ENCODE measurements around the gene ACMSD.
"Not testable (repeated sequence)": the region's sequence is repeated elsewhere in the genome, so short reads cannot be mapped to it uniquely, and the experiment has no call there.

Gene ACMSD

DNA sequence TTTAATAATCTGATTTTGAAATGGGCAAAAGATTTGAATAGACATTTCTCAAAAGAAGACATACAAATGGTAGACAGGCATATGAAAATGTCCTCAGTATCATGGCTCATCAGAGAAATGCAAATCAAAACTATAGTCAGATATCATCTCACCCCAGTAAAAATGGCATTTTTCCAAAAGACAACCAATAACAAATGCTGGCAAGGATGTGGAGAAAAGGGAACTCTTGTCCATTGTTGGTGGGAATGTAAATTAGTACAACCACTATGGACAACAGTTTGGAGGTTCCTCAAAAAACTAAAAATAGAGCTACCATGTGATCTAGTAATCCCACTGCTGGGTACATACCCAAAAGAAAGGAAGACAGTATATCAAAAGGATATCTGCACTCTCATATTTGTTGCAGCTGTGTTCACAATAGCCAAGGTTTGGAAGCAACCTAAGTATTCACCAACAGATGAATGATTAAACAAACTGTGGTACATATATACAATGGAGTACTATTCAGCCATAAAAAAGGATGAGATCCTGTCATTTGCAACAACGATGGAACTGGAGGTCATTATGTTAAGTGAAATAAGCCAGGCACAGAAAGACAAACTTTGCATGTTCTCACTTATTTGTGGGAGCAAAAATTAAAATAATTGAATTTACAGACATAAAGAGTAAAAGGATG, 69.2 kb downstream of the ACMSD start:
- DNase-seq (ENCODE audit: low read depth in 2 of 2), result not testable (repeated sequence)

- no peak for DNase-seq (ENCODE audit: low read depth in 2 of 2)
Measured at GRCh38 chr2:134910763-134911399, 72.5 kb downstream of the ACMSD start.

- DNase-seq (ENCODE audit: low read depth in 2 of 2), result no peak
Measured at GRCh38 chr2:134911400-134911785, 73.0 kb downstream of the ACMSD start.

- DNase-seq (ENCODE audit: low read depth in 2 of 2), result no peak
Measured at GRCh38 chr2:134912361-134912760, 73.9 kb downstream of the ACMSD start.

DNA sequence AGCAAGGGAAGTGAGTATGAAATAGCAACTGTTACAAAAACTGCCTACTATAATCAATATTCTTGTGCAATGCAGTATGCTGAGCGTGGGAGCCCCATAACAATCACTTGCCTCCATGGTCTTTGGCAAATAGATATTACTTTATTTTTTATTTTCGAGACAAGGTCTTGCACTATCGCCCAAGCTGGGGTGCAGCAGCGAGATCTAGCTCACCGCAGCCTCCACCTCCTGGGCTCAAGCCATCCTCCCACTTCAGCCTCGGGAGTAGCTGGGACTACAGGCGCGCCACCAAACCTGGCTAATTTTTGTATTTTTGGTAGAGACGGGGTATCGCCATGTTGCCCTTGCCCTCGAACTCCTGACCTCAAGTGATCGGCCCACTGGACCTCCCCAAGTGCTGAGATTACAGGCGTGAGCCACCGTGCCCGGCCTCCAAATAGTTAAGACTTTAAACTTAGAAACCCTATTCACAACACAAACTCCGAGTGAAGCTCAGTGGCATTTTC, 79.0 kb downstream of the ACMSD start:
- peak; percentile 4 for DNase-seq (ENCODE audit: low read depth in 2 of 2)

DNA sequence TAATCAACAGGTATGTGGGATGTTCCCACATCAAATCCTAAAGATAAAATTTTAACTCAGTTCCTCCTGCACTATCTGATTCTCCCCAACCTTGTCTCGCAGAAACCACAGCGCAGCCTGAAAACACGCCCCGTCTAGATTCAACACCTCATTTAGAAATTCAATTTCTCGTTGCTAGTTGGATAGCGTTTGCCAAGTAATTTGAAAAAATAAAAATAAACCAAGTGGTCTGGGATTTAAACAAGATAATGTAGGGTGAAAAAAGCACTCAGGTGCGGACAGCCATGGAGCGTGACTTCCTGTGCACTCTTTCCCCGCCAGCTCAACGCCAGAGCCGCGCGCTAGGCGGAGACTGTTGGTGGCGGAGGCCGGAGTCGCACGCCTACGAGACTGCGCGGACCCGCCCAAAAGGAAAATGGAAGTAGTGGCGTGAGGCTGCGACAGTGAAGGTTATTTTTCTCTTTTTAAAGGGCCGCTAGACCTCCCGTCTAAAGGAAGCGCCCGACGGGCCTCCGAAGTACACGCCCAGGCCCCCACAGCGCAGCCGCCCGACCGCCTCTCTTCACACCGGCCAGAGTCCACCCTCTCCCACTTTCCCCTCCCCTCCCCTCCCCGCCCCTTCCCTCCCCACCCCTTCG, 79.6 kb downstream of the ACMSD start:
- DNase-seq (ENCODE audit: low read depth in 2 of 2), result peak; percentile 77 to 78

DNA sequence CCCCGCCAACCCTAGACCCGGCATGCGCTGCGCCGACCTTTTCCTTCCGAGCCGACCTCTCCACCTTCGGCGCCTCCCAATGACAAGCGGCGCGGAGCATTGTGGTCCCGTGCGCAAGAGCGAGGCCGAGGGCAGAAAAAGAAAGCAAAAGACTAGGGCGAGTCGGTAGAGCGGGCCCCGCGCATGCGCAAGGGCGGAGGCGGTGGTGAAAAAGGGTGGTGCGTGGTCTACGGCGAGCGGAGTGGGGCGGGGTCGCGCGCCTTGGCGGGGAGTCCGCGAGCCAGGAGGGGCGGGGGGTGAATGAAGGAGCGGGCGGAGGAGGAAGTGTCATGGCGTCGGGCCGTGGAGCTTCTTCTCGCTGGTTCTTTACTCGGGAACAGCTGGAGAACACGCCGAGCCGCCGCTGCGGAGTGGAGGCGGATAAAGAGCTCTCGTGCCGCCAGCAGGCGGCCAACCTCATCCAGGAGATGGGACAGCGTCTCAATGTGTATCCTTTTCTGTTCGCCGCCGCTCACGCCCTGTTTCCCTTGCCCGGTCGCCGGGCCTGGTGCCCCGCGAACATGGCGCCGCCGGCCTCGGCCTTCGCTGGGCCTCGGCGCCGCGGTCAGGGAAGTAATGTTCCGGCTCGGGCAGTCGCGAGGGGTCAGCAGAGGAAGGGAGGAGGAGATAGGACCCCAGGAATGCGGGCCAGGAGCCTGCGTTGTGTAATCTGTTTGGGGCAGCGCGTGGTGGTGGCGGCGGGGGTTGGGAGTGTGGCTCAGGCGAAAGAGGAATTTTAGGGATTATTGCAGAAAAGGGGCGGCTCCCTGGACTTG, 80.3 kb downstream of the ACMSD start, which contains the start of gene CCNT2:
Gene CCNT2 (plus strand): TSS at position 297 of the 815 bp plus-strand sequence. CDS start 33 bp downstream, at position 330.
- peak; percentile 99 for DNase-seq (ENCODE audit: low read depth in 2 of 2)

DNA sequence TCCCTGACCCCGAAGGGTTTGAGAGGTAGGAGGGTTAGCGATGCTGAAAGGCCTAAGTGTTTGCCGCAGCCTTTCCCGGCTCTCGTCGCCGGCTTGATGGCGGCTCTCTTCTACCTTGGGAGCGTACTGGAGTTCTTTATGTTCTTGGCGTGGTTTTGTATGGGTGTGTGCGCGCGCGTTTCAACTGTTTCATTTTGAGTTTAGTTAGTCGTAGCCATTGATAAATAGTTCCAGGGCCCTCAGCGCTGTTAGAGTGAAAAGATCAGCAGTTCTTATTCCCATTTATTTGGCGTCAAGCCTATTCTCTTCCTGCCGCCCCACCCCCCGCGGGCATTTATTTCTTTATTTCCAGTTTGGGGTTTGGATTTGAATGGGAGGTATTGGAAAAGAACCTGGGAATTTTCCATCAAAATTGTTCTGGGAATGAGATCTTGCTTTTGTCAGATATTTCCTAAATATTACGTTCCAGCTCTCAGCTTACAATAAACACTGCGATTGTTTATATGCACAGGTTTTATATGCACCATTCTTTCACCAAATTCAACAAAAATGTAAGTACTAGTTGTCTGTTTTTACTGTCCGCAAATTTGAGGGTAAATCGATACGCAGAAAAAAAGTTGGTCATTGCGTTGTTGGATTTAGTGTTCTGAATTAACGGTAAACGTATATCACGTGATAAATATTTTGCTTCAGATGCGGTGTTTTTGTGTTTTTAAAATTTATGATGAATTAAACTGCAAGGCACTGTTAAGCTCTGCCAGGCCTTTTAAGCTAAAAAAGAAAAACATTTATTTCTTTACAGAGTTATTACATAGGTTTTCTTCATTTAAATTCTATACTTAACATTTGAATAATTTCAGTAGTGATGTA, 81.2 kb downstream of the ACMSD start:
- DNase-seq (ENCODE audit: low read depth in 2 of 2), result peak; percentile 11 to 45

- DNase-seq (ENCODE audit: low read depth in 2 of 2), result no peak
Measured at GRCh38 chr2:134924912-134925311, 86.5 kb downstream of the ACMSD start.

DNA sequence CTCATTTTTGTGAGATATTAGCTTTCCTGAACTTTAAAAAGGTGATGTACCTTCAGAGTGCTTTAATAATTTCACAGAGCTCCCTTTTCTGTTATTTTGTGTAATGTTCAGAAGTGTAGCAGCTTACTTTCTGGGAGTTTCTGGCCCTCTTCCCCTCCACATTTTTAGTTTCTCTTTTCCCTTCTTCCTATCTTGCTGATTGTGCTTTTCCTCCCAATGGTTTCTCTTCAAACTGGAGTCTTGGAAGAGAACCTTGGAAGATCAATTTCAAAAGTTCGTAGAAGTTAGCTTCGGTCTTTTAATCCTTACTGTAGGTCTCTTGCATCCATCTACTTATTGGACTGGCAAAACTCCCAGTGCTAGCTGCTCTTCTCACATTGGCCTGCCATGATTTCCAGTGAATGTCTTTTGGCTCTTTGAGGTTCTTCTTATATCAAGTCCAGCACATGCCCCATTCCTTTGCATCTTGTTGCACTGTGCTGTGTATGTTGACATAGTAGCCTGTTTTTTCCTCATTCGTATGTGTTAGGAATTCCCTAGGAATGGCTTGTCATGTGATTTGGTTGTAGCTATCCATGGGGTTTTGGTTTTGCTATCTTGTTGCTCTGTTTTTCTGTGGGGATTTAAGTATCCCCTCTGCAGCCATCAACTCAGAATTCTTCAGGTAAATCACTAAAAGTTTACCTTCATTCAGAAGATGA, 88.0 kb downstream of the ACMSD start:
- DNase-seq (ENCODE audit: low read depth in 2 of 2), result no peak

DNA sequence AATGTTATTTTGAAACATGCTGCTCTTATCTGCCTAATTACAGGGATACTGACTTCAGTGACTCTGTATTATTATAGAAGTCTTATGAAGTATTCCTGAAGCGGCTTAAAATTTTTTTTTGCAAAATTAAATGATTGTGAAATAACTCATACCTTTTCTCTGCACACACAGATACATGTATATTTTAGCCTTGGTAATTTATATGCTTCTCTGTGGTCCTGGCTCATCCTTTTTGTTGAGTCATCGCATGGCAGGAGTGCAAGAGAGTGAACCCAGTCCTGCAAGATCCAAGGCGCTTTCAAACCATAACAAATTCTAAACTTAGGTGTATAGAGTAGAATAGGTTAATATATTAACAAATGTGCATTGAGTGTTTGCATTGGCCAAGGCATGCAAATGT, 88.8 kb downstream of the ACMSD start:
- DNase-seq (ENCODE audit: low read depth in 2 of 2), result no peak

GRCh38 chr2:134932864-134933526, 94.6 kb downstream of the ACMSD start:
- DNase-seq (ENCODE audit: low read depth in 2 of 2), result no peak

GRCh38 chr2:134933732-134934131, 95.3 kb downstream of the ACMSD start:
- DNase-seq (ENCODE audit: low read depth in 2 of 2), result no peak

GRCh38 chr2:134934150-134934549, 95.7 kb downstream of the ACMSD start:
- DNase-seq (ENCODE audit: low read depth in 2 of 2), result no peak

DNA sequence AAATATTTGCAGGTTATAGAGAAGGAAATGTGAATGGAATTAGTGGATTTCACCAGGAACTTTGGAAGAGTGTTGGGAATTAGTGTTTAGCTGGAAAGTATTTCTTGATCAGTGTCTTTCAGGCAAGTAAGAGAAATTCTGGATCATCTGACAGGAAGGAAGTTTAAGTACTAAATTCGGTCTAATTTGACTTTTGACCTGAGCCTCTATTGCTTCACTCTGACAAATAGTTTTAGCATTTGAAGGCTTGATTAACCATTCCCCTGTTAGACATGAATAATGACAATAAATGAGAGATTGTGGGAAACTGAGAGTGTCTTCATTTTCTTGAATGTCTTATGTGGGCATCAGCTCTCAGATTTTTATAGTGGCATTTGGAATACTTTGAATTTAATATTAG, 96.2 kb downstream of the ACMSD start:
- no peak for DNase-seq (ENCODE audit: low read depth in 2 of 2)

GRCh38 chr2:134936691-134937090, 98.3 kb downstream of the ACMSD start:
- no peak for DNase-seq (ENCODE audit: low read depth in 2 of 2)

DNA sequence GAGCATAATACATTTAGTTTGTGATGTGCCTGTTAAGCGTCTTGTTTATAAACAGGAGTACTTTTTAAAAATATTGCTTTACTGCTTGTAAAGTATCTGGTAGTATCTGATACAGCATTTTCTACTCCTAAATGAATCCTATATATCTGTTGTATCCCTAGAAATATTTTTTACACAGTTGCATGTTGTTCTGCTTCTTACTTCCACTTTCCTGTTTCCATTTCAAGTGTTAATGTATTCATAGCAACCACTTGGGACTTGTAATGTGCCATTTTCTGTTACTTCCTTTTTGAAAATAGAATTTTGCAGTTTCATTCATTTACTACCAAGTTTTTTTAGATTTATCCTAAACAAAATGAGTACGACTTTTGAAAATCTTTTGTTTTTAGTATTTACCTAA, 105.1 kb downstream of the ACMSD start:
- DNase-seq (ENCODE audit: low read depth in 2 of 2), result no peak

DNA sequence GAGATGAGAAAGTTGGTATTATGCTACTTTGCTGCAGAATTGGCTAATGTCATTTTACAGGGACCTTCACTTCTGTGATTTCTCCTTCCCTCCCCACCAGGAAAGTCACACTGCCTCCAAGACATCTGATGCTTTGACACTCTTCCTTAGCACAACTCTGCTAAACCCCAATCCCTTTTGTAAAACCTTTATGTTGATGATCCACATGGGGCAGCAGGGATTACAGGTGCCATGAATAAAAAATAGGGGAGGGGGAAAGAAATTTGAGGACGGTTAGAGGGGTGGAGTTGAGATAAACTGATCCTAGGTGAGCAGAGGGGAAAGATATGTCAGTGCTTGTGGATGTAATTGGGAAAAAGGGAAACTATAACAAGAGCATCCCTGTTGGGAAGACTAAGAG, 106.6 kb downstream of the ACMSD start:
- no peak for DNase-seq (ENCODE audit: low read depth in 2 of 2)

- DNase-seq (ENCODE audit: low read depth in 2 of 2), result no peak
Measured at GRCh38 chr2:134946073-134946472, 107.7 kb downstream of the ACMSD start.
